DOHH2 (cell line): ENCODE data around the gene CCNL1.

Experiments
- H3F3A ChIP-seq: fragments of 200-600 bp; sonication (generic), shearing (Covaris generic); 2 replicates; pipeline ENCODE4 v1.6.0; 2016; ENCODE audit warnings: antibody characterized with exemption, mild to moderate bottlenecking; ENCODE audit not compliant: control insufficient read depth, insufficient read depth
- H3K27ac ChIP-seq: fragments of 200-600 bp; sonication (generic); 2 replicates; pipeline ENCODE4 v1.5.1; 2014; ENCODE audit warnings: low read depth, mild to moderate bottlenecking, low read length, moderate library complexity
- H3K27me3 ChIP-seq: fragments of 200-600 bp; sonication (generic); 2 replicates; pipeline ENCODE4 v1.6.1; 2014; ENCODE audit warnings: mild to moderate bottlenecking, low read length, mixed read lengths; ENCODE audit not compliant: control insufficient read depth
- H3K36me3 ChIP-seq: fragments of 200-600 bp; sonication (generic); 2 replicates; pipeline ENCODE4 v1.6.1; 2014; ENCODE audit warnings: mild to moderate bottlenecking, low read length, moderate library complexity, mixed read lengths; ENCODE audit not compliant: control insufficient read depth
- H3K4me1 ChIP-seq: fragments of 200-600 bp; sonication (generic); 2 replicates; pipeline ENCODE4 v1.6.1; 2014; ENCODE audit warnings: mild to moderate bottlenecking, low read length, mixed read lengths; ENCODE audit not compliant: control insufficient read depth
- H3K4me2 ChIP-seq: fragments of 200-600 bp; sonication (generic); 2 replicates; pipeline ENCODE4 v1.6.0; 2014; ENCODE audit warnings: mild to moderate bottlenecking, low read length, moderate library complexity
- H3K4me3 ChIP-seq: fragments of 200-600 bp; sonication (generic); 2 replicates; pipeline ENCODE4 v1.5.1; 2014; ENCODE audit warnings: mild to moderate bottlenecking, low read length, mixed read lengths
- H3K79me2 ChIP-seq: fragments of 200-600 bp; sonication (generic); 2 replicates; pipeline ENCODE4 v1.6.1; 2014; ENCODE audit warnings: mild to moderate bottlenecking, low read length, mixed read lengths; ENCODE audit not compliant: control insufficient read depth
- H3K9me2 ChIP-seq: fragments of 200-600 bp; sonication (generic); replicated peaks from 2 replicates; pipeline ENCODE4 v1.6.1; 2014; ENCODE audit warnings: mild to moderate bottlenecking, low read length, mixed read lengths; ENCODE audit not compliant: control insufficient read depth
- H3K9me3 ChIP-seq: fragments of 200-600 bp; sonication (generic); 2 replicates; pipeline ENCODE4 v1.6.1; 2014; ENCODE audit warnings: antibody characterized with exemption, low read length, mixed read lengths; ENCODE audit not compliant: control insufficient read depth, insufficient read depth
- H4K20me1 ChIP-seq: fragments of 200-600 bp; sonication (generic); 2 replicates; pipeline ENCODE4 v1.6.0; 2014; ENCODE audit warnings: low read depth, mild to moderate bottlenecking, antibody characterized with exemption, low read length, moderate library complexity; ENCODE audit not compliant: control insufficient read depth, insufficient read depth
- EZH2phosphoT487 ChIP-seq: fragments of 200-600 bp; sonication (generic); IDR thresholded peaks from 2 replicates; pipeline ENCODE4 v1.6.1; 2017; ENCODE audit warnings: borderline replicate concordance, mild to moderate bottlenecking, antibody characterized with exemption, low read length, moderate library complexity, mixed read lengths
- TF ChIP-seq, protein P1 (sequence below): fragments of 200-600 bp; sonication (generic); IDR thresholded peaks from one replicate; pipeline ENCODE4 v1.5.1; 2014; ENCODE audit warnings: antibody characterized with exemption, mild to moderate bottlenecking, low read depth, low read length; ENCODE audit not compliant: poor library complexity, severe bottlenecking

CCNL1 gene

DNA sequence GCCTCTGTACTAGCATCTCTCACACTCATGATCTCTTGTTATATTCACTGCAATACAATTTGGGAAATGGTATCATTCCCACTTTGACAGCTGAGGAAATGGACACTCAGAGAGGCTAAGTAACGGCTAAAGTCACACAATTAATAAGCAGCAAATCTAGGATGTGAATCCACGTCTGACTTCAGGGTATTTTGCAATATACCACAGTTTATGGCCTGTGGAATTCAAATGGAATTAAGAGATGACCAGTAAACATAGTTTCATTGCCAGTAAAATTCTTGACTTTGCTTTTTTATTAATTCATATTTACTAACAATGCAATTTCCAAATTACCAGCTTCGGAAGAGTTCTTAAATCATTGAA lies 61.1 kb downstream of the CCNL1 start:
- Histone ChIP-seq H3K9me3 (no peaks in the 10 kb centered on the region), H3K27ac (no peak overlapping the region), H3K79me2 (no peaks in the 10 kb centered on the region), H3F3A (peaks cover 3% of the 10 kb centered on the region; the same call in 1 of the 2 replicates), H3K9me2 (no peaks in the 10 kb centered on the region), H3K4me1 (peaks cover 9% of the 10 kb centered on the region), H3K4me3 (no peak overlapping the region), H3K36me3 (no peaks in the 10 kb centered on the region), H4K20me1 (no peaks in the 10 kb centered on the region), H3K4me2 (no peak overlapping the region), H3K27me3 (no peaks in the 10 kb centered on the region)
- TF ChIP-seq EZH2phosphoT487: no peak
- TF ChIP-seq, protein P1, sequence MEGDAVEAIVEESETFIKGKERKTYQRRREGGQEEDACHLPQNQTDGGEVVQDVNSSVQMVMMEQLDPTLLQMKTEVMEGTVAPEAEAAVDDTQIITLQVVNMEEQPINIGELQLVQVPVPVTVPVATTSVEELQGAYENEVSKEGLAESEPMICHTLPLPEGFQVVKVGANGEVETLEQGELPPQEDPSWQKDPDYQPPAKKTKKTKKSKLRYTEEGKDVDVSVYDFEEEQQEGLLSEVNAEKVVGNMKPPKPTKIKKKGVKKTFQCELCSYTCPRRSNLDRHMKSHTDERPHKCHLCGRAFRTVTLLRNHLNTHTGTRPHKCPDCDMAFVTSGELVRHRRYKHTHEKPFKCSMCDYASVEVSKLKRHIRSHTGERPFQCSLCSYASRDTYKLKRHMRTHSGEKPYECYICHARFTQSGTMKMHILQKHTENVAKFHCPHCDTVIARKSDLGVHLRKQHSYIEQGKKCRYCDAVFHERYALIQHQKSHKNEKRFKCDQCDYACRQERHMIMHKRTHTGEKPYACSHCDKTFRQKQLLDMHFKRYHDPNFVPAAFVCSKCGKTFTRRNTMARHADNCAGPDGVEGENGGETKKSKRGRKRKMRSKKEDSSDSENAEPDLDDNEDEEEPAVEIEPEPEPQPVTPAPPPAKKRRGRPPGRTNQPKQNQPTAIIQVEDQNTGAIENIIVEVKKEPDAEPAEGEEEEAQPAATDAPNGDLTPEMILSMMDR: no peak

GRCh38 chr3:157098121-157098822 lies 61.7 kb downstream of the CCNL1 start:
- no peak overlapping the region for H3K4me3 ChIP-seq
- no peaks in the 10 kb centered on the region for H3K79me2 ChIP-seq
- no peaks in the 10 kb centered on the region for H3K9me2 ChIP-seq
- no peak for TF ChIP-seq EZH2phosphoT487
- TF ChIP-seq, protein P1: no peak
- H3F3A ChIP-seq: no peaks in the 10 kb centered on the region
- H3K4me2 ChIP-seq: no peak overlapping the region
- H3K27ac ChIP-seq: no peak overlapping the region
- no peaks in the 10 kb centered on the region for H4K20me1 ChIP-seq
- H3K4me1 ChIP-seq: peaks cover 4% of the 10 kb centered on the region
- no peaks in the 10 kb centered on the region for H3K9me3 ChIP-seq
- H3K27me3 ChIP-seq: no peaks in the 10 kb centered on the region
- no peaks in the 10 kb centered on the region for H3K36me3 ChIP-seq
